Subcutaneous abdominal adipose tissue (tissue), 5 donors: ENCODE measurements around the gene RAPGEF1.

ENCODE experiments used
- H3K27ac ChIP-seq: one replicate; pipeline ENCODE4 v1.7.0; 2013; ENCODE audit warnings: low read depth, mild to moderate bottlenecking, inconsistent platforms, low read length, moderate library complexity
- H3K27me3 ChIP-seq, 5 donors: one replicate each; pipeline ENCODE4 v1.7.0; 2013; ENCODE audit warnings: low read length in 5 of 5, inconsistent platforms in 1 of 5; ENCODE audit not compliant: control insufficient read depth in 5 of 5, insufficient read depth in 4 of 5
- H3K36me3 ChIP-seq, 5 donors: one replicate each; pipeline ENCODE4 v1.7.0; 2013; ENCODE audit warnings: low read length in 5 of 5; ENCODE audit not compliant: control insufficient read depth in 5 of 5, insufficient read depth in 5 of 5
- H3K4me1 ChIP-seq, 5 donors: one replicate each; pipeline ENCODE4 v1.7.0; 2013; ENCODE audit warnings: low read length in 5 of 5, mild to moderate bottlenecking in 3 of 5, moderate library complexity in 1 of 5; ENCODE audit not compliant: control insufficient read depth in 5 of 5, insufficient read depth in 5 of 5
- H3K4me3 ChIP-seq, 5 donors: one replicate each; pipeline ENCODE4 v1.7.0; 2013; ENCODE audit warnings: low read length in 5 of 5, low read depth in 1 of 5
- H3K9ac ChIP-seq, 5 donors: one replicate each; pipeline ENCODE4 v1.7.0; 2013; ENCODE audit warnings: low read length in 5 of 5, mild to moderate bottlenecking in 4 of 5, moderate library complexity in 3 of 5
- H3K9me3 ChIP-seq, 5 donors: one replicate each; pipeline ENCODE4 v1.7.0; 2013; ENCODE audit warnings: low read length in 5 of 5; ENCODE audit not compliant: control insufficient read depth in 5 of 5
- donor health status: healthy.
- donor health status: healthy.
- donor health status: healthy.
- donor health status: healthy.
- donor health status: healthy.

The RAPGEF1 gene

DNA sequence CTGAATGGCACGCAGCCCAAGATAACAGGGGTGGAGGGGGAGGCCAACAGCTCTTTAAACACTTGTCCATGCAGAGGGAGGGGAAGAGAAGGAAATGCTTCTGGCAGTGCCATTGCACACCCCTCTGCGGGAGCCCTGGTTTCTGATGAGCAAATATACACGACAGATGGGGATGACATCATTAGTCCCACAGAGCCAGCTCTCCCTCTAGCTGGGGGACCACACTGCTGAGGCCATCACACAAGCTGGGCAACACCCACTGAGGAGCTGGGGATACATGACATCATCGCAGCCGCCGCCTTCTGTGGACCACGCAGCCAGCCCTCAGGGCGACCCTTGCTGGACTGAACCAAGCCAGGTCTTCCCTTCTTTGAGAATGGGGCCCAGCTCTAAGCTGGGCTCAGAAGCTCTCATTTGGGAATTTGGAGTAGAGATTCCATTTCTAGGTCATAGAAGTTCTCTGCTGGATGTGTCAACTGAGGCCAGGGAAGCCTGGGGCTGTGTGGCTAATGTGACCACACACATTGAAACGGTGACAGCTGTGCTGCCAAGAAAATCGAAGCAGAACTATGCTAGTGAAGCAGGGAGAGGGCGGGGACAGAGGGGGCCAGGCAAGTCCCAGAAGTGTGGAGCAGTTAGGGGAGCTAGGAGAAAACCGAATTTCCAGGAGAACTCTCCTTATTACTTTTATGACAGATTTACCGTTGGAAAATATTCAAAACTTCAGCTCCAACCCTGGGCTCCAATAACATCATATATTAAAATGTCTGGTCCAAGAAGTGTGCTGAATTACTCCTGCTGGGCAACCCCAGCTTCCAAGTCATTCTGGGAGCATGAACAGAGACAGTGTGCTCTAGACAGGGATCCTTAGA lies 115.0 kb downstream of the RAPGEF1 start:
- Histone ChIP-seq H3K9ac (no peak overlapping the region), H3K27ac (peak overlapping the region; percentile 16), H3K4me1 (peaks cover 2 to 31% (median 20%) of the 10 kb centered on the region in 5 donors), H3K4me3 (no peak overlapping the region), H3K9me3 (no peaks in the 10 kb centered on the region), H3K27me3 (no peaks in the 10 kb centered on the region), H3K36me3 (peaks cover 0 to 84% (median 73%) of the 10 kb centered on the region in 5 donors)

DNA sequence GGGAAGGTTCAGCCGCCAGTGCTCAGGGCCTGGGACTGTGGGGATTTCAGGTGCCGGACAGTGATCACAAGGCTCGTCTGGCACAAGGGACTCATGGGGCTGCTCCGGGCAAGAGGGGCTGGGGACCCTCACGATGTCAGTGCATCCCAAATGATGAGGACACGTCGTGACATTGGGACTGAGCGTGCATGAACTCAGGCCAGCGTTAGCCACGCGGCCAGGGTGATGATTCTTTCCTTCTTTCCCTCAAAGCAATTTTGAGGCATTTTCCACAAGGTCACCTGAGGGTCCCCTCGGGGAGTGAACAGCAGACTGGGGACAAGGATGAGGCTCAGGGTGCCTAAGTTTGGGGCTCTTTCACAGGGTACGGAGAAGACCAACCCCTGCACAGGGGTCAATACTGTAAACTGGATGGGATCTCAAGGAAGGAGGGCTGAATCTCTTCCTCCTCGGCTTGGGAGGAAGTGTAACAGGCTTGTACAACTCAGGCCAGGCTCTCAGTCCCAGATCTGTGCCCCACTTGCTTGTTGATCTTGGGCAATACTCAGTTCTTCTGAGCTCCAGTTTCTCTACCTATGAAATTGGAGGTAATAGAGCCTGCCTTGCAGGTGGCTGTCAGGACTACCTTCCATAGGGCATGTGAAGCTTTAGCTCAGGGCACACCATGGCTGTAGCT lies 116.1 kb downstream of the RAPGEF1 start:
- Histone ChIP-seq H3K9me3 (no peaks in the 10 kb centered on the region), H3K4me1 (peaks cover 2 to 31% (median 20%) of the 10 kb centered on the region in 5 donors), H3K4me3 (no peak overlapping the region), H3K27ac (no peak overlapping the region), H3K27me3 (no peaks in the 10 kb centered on the region), H3K36me3 (peaks cover 0 to 90% (median 81%) of the 10 kb centered on the region in 5 donors), H3K9ac (no peak overlapping the region)

DNA sequence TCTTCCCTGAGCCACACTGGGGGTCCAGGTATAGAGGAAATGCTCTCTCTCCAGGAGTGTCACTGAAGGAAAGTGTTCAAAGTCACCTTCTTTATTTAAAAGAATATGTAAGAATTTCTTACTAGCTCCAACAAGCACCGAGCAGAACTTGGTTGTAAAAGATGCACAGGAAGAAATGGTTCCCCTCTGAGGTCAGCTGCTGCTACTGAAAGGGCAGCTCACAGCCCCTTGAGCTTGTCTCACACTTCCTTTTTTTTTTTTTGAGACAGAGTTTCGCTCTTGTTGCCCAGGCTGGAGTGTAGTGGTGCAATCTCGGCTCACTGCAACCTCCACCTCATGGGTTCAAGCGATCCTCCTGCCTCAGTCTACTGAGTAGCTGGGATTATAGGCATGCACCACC lies 117.4 kb downstream of the RAPGEF1 start:
- Histone ChIP-seq H3K27me3 (no peaks in the 10 kb centered on the region), H3K4me3 (no peak overlapping the region), H3K9me3 (no peaks in the 10 kb centered on the region), H3K27ac (no peak overlapping the region), H3K4me1 (peaks cover 4 to 29% (median 27%) of the 10 kb centered on the region in 5 donors), H3K36me3 (peaks cover 0 to 88% (median 76%) of the 10 kb centered on the region in 5 donors), H3K9ac (no peak overlapping the region)

DNA sequence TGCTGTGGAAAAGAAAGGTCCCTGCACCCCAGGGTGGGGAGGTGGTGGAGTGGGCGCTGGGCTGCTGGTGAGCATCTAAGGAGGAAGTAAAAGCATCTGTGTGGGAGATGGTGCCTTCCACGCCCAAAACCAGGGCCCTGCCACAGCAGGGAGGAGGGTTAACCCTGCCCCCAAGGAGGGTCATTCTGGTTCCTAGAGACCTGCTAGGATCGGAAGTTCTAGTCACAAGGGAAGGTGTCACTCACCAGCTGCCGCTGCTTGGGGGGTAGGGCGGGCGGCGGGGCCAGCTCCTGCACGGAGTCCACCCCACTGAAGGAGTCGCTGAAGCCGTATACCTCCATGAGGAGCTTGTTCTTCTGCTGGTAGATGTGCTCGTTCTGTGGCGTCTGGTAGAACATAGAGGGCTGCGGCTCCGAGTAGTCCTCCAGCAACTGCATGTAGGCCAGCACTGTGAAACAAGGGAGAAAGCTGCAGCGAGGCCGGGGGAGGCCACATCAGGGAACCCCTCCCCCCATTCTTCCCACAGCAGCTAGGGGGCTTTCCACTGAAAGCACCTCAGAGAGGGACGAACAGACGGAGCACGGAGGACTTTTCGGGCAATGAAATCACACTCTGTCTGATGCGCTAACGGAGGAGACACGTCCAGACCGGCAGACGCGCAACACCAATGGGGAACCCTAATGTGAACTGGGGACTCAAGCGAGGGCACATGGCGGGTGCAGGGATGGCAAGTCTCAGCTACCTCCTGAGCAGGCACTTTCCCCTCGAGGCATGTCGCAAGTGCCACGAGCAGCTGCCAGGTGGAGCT lies 118.1 kb downstream of the RAPGEF1 start:
- no peaks in the 10 kb centered on the region for H3K27me3 ChIP-seq
- no peak overlapping the region for H3K27ac ChIP-seq
- H3K9ac ChIP-seq, result no peak overlapping the region
- H3K9me3 ChIP-seq, result no peaks in the 10 kb centered on the region
- peaks cover 0 to 87% (median 76%) of the 10 kb centered on the region in 5 donors for H3K36me3 ChIP-seq
- no peak overlapping the region for H3K4me3 ChIP-seq
- peaks cover 4 to 37% (median 31%) of the 10 kb centered on the region in 5 donors for H3K4me1 ChIP-seq

DNA sequence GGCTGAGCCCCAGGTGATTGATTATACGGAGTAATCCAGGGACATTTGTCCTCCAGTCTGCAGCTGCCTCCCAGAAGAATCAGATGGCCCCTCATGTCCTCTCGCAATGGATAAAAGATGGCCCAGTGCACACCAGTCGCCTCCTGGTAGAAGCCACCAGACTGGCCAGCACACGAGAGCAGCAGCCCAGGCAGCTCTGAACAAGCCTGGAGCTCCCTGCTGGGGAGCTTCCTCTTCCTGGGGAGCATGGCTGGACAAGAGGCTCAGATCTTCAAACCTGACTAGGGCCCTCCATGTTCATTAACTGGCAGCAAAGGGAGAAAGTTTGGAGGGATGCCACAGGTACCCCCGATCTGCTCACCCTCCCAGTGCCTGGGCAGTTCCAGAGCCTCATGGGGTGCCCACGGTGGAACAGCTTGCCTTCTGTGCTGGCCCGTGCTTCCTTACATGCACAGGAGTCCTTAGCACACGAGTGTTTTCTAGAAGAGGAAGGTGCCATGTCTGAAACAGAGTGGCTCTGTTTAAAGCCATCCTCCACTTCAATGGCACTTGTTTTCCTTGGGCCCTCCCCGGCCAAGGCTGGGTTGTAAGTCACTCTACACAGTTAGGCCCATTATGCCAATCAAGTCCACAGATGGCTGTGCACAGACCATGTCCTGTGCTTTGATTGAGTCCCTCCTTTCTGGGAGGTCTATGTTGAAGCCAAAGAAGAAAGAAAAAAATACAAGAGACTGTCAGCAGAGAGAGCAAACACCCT lies 118.9 kb downstream of the RAPGEF1 start:
- Histone ChIP-seq H3K27ac (no peak overlapping the region), H3K4me3 (no peak overlapping the region), H3K9ac (no peak overlapping the region), H3K36me3 (peaks cover 0 to 90% (median 78%) of the 10 kb centered on the region in 5 donors), H3K4me1 (peaks cover 4 to 40% (median 32%) of the 10 kb centered on the region in 5 donors), H3K9me3 (no peaks in the 10 kb centered on the region), H3K27me3 (no peaks in the 10 kb centered on the region)

DNA sequence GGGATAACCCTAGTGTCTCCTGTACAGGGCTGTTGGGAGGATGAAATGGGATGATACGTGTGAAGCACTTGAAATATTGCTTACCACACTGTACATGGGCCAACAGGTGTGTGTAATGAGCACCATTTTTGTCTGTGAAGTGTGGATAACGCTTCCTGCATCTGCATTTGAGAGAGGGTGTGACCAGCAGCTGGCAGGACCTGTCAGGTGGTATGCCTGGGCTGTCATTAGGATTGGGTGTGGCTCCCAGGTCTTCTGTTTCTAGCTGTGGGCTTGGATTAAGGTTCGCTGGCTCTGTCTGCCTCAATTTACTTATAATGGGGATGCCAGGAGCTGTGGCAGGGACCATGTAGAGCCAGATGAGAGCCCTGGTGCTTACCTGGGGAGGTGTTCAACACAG lies 120.2 kb downstream of the RAPGEF1 start:
- H3K27me3 ChIP-seq, result no peaks in the 10 kb centered on the region
- H3K9me3 ChIP-seq, result no peaks in the 10 kb centered on the region
- H3K27ac ChIP-seq, result no peak overlapping the region
- H3K9ac ChIP-seq, result no peak overlapping the region
- no peak overlapping the region for H3K4me3 ChIP-seq
- peaks cover 4 to 31% (median 29%) of the 10 kb centered on the region in 5 donors for H3K4me1 ChIP-seq
- peaks cover 0 to 87% (median 76%) of the 10 kb centered on the region in 5 donors for H3K36me3 ChIP-seq

DNA sequence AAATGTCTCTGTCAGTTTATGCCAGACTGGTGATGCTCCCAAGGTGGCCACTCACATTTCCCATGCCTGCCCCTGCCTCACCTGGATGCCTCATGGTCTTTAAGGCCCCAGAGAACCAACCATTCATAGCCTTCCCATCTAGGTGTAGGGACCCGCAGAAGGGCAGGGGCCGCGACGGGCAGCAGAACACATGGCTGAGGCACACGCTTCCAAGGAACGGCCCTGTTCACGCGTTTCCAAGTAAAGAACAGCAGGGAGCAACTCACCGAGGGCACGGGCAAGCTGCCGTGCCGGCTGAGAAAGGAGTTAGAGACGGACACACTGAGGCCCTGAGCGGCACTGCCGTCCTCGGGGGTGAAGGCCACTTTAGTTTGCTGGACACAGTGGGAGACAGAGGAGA lies 121.1 kb downstream of the RAPGEF1 start:
- Histone ChIP-seq H3K9me3 (no peaks in the 10 kb centered on the region), H3K4me3 (no peak overlapping the region), H3K36me3 (peaks cover 0 to 84% (median 74%) of the 10 kb centered on the region in 5 donors), H3K9ac (no peak overlapping the region), H3K27me3 (no peaks in the 10 kb centered on the region), H3K27ac (no peak overlapping the region), H3K4me1 (peaks cover 2 to 25% (median 21%) of the 10 kb centered on the region in 5 donors)

DNA sequence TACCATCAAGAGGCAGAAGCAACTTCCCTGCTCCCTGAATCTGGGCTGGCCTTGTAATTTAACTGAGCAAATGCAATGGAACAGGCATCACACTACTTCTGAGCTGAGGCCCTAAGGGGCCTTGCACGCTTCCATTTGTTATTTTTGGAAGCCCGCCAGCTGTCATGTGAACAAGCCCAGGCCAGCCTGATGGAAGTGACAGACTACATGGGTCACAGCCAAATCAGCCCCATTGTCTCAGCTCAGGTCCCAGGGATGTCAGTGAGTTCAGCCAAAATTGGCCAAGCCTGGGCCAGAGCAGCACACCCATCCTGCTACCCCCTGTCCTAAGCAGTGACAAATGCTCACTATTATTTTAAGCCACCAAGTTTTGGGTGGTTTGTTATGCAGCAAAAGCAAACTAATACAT lies 121.8 kb downstream of the RAPGEF1 start:
- Histone ChIP-seq H3K4me1 (peaks cover 2 to 25% (median 21%) of the 10 kb centered on the region in 5 donors), H3K27me3 (no peaks in the 10 kb centered on the region), H3K4me3 (no peak overlapping the region), H3K9me3 (no peaks in the 10 kb centered on the region), H3K36me3 (peaks cover 0 to 84% (median 74%) of the 10 kb centered on the region in 5 donors), H3K9ac (no peak overlapping the region), H3K27ac (peak overlapping the region; percentile 9)

DNA sequence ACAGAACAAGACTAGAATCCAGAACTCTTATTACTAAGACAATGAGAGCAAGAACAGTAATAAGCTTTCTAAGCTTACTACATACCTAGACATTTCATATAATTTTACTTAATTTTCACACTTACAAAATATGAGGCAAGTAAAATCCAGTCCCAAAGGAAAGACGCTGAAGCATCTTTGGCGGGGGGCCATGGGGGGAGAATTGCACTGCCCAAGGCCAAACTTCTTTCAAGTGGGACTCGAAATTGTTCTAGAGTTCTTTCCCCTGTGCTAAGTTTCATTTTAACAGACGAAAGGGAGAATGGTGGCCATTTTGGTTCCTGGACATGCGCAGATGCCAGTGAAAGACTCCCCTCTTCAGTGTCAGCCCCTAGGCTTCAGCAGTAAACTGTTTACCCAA lies 122.3 kb downstream of the RAPGEF1 start:
- Histone ChIP-seq H3K9me3 (no peaks in the 10 kb centered on the region), H3K27me3 (no peaks in the 10 kb centered on the region)

More for the DNA sequence above, 122.3 kb downstream of the RAPGEF1 start:
- Histone ChIP-seq H3K27ac (peak overlapping the region; percentile 9), H3K4me3 (no peak overlapping the region), H3K36me3 (peaks cover 0 to 84% (median 74%) of the 10 kb centered on the region in 5 donors), H3K9ac (no peak overlapping the region), H3K4me1 (peaks cover 2 to 25% (median 21%) of the 10 kb centered on the region in 5 donors)
